Panc1 (cell line): ENCODE data around the gene XNDC1N. TPM values are rescaled to one million over a fixed set of nuclear protein-coding genes. Genes with fewer than 3 reads are reported as not detected.
"Not testable (repeated sequence)": the region's sequence is repeated elsewhere in the genome, so short reads cannot be mapped to it uniquely, and the experiment has no call there.

Experiments used
- ATAC-seq: fragments of 200-7000 bp; cut with Tn5 transposase; 2 replicates; pipeline ENCODE4 v1.9.1; 2020; ENCODE audit warnings: mild to moderate bottlenecking, moderate library complexity
- BruUV-seq: library from RNA; stranded (reverse); fragments of 400-500 nt; replicated peaks from 2 replicates; lab custom pipeline; 2021; lab: Mats Ljungman, UMichigan
- CTCF ChIA-PET: fragments of 300-600 bp; sonication (Branson Sonifier 250); formaldehyde crosslinking; loops from one replicate; lab custom pipeline; 2022; ENCODE audit warnings: antibody characterized with exemption; lab: Charles Lee
- POLR2A ChIA-PET: fragments of 300-600 bp; sonication (Branson Sonifier 250); formaldehyde crosslinking; loops from one replicate; lab custom pipeline; 2022; ENCODE audit warnings: antibody characterized with exemption; lab: Charles Lee
- DNase-seq: peaks from one replicate; pipeline ENCODE4 v3.0.0-alpha.2; 2010; ENCODE audit warnings: low read depth, low spot score
- H3K27ac ChIP-seq: 2 replicates; pipeline ENCODE4 v1.5.1; 2011; ENCODE audit warnings: mild to moderate bottlenecking, low read length, inconsistent platforms
- H3K27me3 ChIP-seq: fragments of 200-500 bp; sonication (Bioruptor generic); 2 replicates; pipeline ENCODE4 v1.6.0; 2014; ENCODE audit warnings: low read length, inconsistent platforms; ENCODE audit not compliant: control insufficient read depth, insufficient read depth
- H3K36me3 ChIP-seq: fragments of 200-500 bp; sonication (Bioruptor generic); 2 replicates; pipeline ENCODE4 v1.5.1; 2014; ENCODE audit warnings: inconsistent platforms, mild to moderate bottlenecking, low read length, moderate library complexity; ENCODE audit not compliant: control insufficient read depth, insufficient read depth
- H3K4me1 ChIP-seq: 2 replicates; pipeline ENCODE4 v1.5.1; 2011; ENCODE audit warnings: inconsistent platforms, mild to moderate bottlenecking, low read length, moderate library complexity; ENCODE audit not compliant: control insufficient read depth, insufficient read depth
- H3K4me3 ChIP-seq, 2 experiments: 2 replicates each; pipeline ENCODE4 v1.5.1; 2011 to 2012; ENCODE audit warnings: low read depth in 2 of 2, low read length in 2 of 2, mild to moderate bottlenecking in 2 of 2, inconsistent platforms in 1 of 2, moderate library complexity in 1 of 2
- H3K9me3 ChIP-seq: fragments of 200-500 bp; sonication (Bioruptor generic); 2 replicates; pipeline ENCODE4 v1.5.1; 2014; ENCODE audit warnings: low read depth, mild to moderate bottlenecking, inconsistent platforms, low read length, moderate library complexity; ENCODE audit not compliant: control insufficient read depth, insufficient read depth
- CTCF ChIP-seq: fragments of 450-650 bp; IDR thresholded peaks from 2 replicates; pipeline ENCODE4 v1.5.1; 2017; ENCODE audit warnings: mild to moderate bottlenecking
- POLR2AphosphoS5 ChIP-seq: IDR thresholded peaks from 2 replicates; pipeline ENCODE4 v1.6.1; 2012; ENCODE audit warnings: mild to moderate bottlenecking, low read depth, low read length, moderate library complexity
- REST ChIP-seq, 2 experiments: IDR thresholded peaks; 2 replicates each; pipeline ENCODE4 v1.6.1; 2011 to 2012; ENCODE audit warnings: low read depth in 2 of 2, control low read depth in 1 of 2, low read length in 1 of 2, mild to moderate bottlenecking in 1 of 2, moderate library complexity in 1 of 2; ENCODE audit not compliant: insufficient read depth in 1 of 2
- SIN3A ChIP-seq: IDR thresholded peaks from 2 replicates; pipeline ENCODE4 v1.6.1; 2012; ENCODE audit warnings: low read depth, mild to moderate bottlenecking, low read length, moderate library complexity, borderline replicate concordance; ENCODE audit not compliant: insufficient read depth
- TCF7L2 ChIP-seq: IDR thresholded peaks from 2 replicates; pipeline ENCODE4 v1.6.1; 2011; ENCODE audit warnings: mild to moderate bottlenecking, low read depth, low read length, inconsistent platforms
- in situ Hi-C: cut with HindIII; loops from 2 replicates; pipeline ENCODE4 v1.10.0; 2016; ENCODE audit warnings: low sequenced_read_pairs, low pct_unique_long_range_greater_than_20kb
- intact Hi-C: fragments of 100-400 bp; cut with micrococcal nuclease; formaldehyde crosslinking; loops from one replicate; pipeline ENCODE4 v1.10.0; 2022; ENCODE audit not compliant: unreplicated experiment
- total RNA-seq: library from RNA; stranded (reverse); gene quantifications from one replicate; pipeline ENCODE4 v1.2.1, GENCODE V29; 2021; ENCODE audit not compliant: unreplicated experiment

The XNDC1N gene
- total RNA-seq, 1 experiment from 2014 or later: 11.5 TPM

GRCh38 chr11:71911321-71911985 is 16.9 kb downstream of the XNDC1N start:
- H3K4me3 ChIP-seq, DNase-seq, in situ Hi-C loops, H3K36me3 ChIP-seq, CTCF ChIA-PET, BruUV-seq, H3K27me3 ChIP-seq, ATAC-seq, H3K27ac ChIP-seq, H3K4me1 ChIP-seq, POLR2A ChIA-PET, intact Hi-C loops, H3K9me3 ChIP-seq: not testable (repeated sequence)

- H3K27me3 ChIP-seq, H3K4me3 ChIP-seq, H3K9me3 ChIP-seq, BruUV-seq, DNase-seq, CTCF ChIA-PET, H3K36me3 ChIP-seq, intact Hi-C loops, H3K4me1 ChIP-seq, POLR2A ChIA-PET, ATAC-seq, in situ Hi-C loops, H3K27ac ChIP-seq: not testable (repeated sequence)
These were observed 17.6 kb downstream of the XNDC1N start for GRCh38 chr11:71910775-71911174.

GRCh38 chr11:71908218-71908617 is 20.2 kb downstream of the XNDC1N start:
- in situ Hi-C loops: no loop called here
- TF ChIP-seq REST (IDR thresholded peaks at IDR 0.05; ENCODE audit: insufficient read depth in 1 of 2, low read depth in 2 of 2, low read length in 1 of 2): no peak
- no peak for TF ChIP-seq POLR2AphosphoS5
- TF ChIP-seq TCF7L2: no peak
- no peak for TF ChIP-seq CTCF
- TF ChIP-seq SIN3A: no peak
- ATAC-seq (no peak), DNase-seq (no peak)
- ChIA-PET CTCF (no interaction called here), POLR2A (no interaction called here)
- H3K36me3 ChIP-seq: no peaks in the 10 kb centered on the region
- no peaks in the 10 kb centered on the region for H3K9me3 ChIP-seq
- no peaks in the 10 kb centered on the region for H3K27me3 ChIP-seq
- no peak overlapping the region for H3K4me3 ChIP-seq
- intact Hi-C loops: no loop called here
- H3K4me1 ChIP-seq: no peaks in the 10 kb centered on the region
- no TSS peak for BruUV-seq
- no peak overlapping the region for H3K27ac ChIP-seq

- BruUV-seq: not testable (repeated sequence)
These were observed 27.3 kb downstream of the XNDC1N start for GRCh38 chr11:71901137-71901536.

More at GRCh38 chr11:71901137-71901536, 27.3 kb downstream of the XNDC1N start:
- H3K4me1 ChIP-seq, CTCF ChIA-PET, H3K27ac ChIP-seq, DNase-seq, H3K36me3 ChIP-seq, in situ Hi-C loops, intact Hi-C loops, H3K27me3 ChIP-seq, H3K4me3 ChIP-seq, POLR2A ChIA-PET, H3K9me3 ChIP-seq, ATAC-seq: not testable (repeated sequence)
